Endothelial cell of umbilical vein (primary cell): Measurements from ENCODE around the gene SYNM. TPM values are rescaled to one million over a fixed set of nuclear protein-coding genes. Genes with fewer than 3 reads are reported as not detected.

Experiments
- BruUV-seq: library from RNA; stranded (reverse); fragments of 400-500 nt; replicated peaks from 2 replicates; lab custom pipeline; 2021; lab: Mats Ljungman, UMichigan
- CTCF ChIA-PET: fragments of 300-600, 350-600 bp; sonication (Branson Sonifier 250); formaldehyde crosslinking; loops from one replicate; lab custom pipeline; 2021; ENCODE audit warnings: antibody characterized with exemption, inconsistent platforms; lab: Charles Lee
- POLR2A ChIA-PET: fragments of 300-600, 350-600 bp; sonication (Branson Sonifier 250); formaldehyde crosslinking; loops from one replicate; lab custom pipeline; 2021; ENCODE audit warnings: antibody characterized with exemption, inconsistent platforms; lab: Charles Lee
- DNase-seq: peaks from one replicate; pipeline ENCODE4 v3.0.0-alpha.2; 2011; ENCODE audit warnings: low read depth, low spot score
- FAIRE-seq: peaks from 2 replicates; lab custom pipeline; 2011; peaks lifted over from hg19 to GRCh38; lab: Jason Lieb, UNC
- H2AFZ ChIP-seq: 2 replicates; pipeline ENCODE4 v1.6.0; 2012; ENCODE audit warnings: low read depth, low read length, control low read depth, inconsistent platforms
- H3K27ac ChIP-seq: 2 replicates; pipeline ENCODE4 v1.5.1; 2011; ENCODE audit warnings: low read depth, mild to moderate bottlenecking, control low read depth, low read length, moderate library complexity; ENCODE audit not compliant: insufficient read depth
- H3K27me3 ChIP-seq, 2 experiments: 2 replicates each; pipeline versions ENCODE4 v1.6.0 to v1.6.1; 2011; ENCODE audit warnings: low read length in 2 of 2, mixed read lengths in 1 of 2; ENCODE audit not compliant: control insufficient read depth in 2 of 2, insufficient read depth in 2 of 2
- H3K36me3 ChIP-seq, 2 experiments: 2 replicates in 1 of 2; 3 replicates in 1 of 2; pipeline ENCODE4 v1.5.1; 2011; ENCODE audit warnings: low read length in 2 of 2, mild to moderate bottlenecking in 1 of 2, moderate library complexity in 1 of 2; ENCODE audit not compliant: control insufficient read depth in 2 of 2, insufficient read depth in 2 of 2; ENCODE audit errors: extremely low read depth in 1 of 2
- H3K4me1 ChIP-seq: 3 replicates; pipeline ENCODE4 v1.5.1; 2011; ENCODE audit warnings: mild to moderate bottlenecking, low read length; ENCODE audit not compliant: control insufficient read depth, insufficient read depth; ENCODE audit errors: extremely low read depth
- H3K4me2 ChIP-seq: 2 replicates; pipeline ENCODE4 v1.6.1; 2011; ENCODE audit warnings: low read length, control low read depth, mixed read lengths; ENCODE audit not compliant: insufficient read depth
- H3K4me3 ChIP-seq, 3 experiments: fragments of 200-600 bp in 1 of 3; sonication (generic), shearing (Covaris generic) in 1 of 3; replicated peaks in 1 of 3; 2 replicates each; pipeline ENCODE4 v1.5.1; 2011 to 2016; ENCODE audit warnings: control low read depth in 3 of 3, low read length in 3 of 3, mild to moderate bottlenecking in 2 of 3, inconsistent platforms in 1 of 3, low read depth in 1 of 3, moderate library complexity in 1 of 3; ENCODE audit not compliant: insufficient read depth in 1 of 3
- H3K79me2 ChIP-seq: 2 replicates; pipeline ENCODE4 v1.6.0; 2012; ENCODE audit warnings: low read length, inconsistent platforms; ENCODE audit not compliant: control insufficient read depth, insufficient read depth
- H3K9ac ChIP-seq: replicated peaks from 2 replicates; pipeline ENCODE3; 2011; ENCODE audit warnings: low read length, control low read depth; ENCODE audit not compliant: insufficient read depth; ENCODE audit errors: extremely low read depth
- H3K9me1 ChIP-seq: replicated peaks from 3 replicates; pipeline ENCODE4 v1.6.0; 2011; ENCODE audit warnings: mild to moderate bottlenecking, low read length; ENCODE audit not compliant: control insufficient read depth, insufficient read depth; ENCODE audit errors: extremely low read depth
- H3K9me3 ChIP-seq: replicated peaks from 2 replicates; pipeline ENCODE4 v1.5.1; 2012; ENCODE audit warnings: low read length, inconsistent platforms; ENCODE audit not compliant: control insufficient read depth, insufficient read depth
- H4K20me1 ChIP-seq: replicated peaks from 2 replicates; pipeline ENCODE3; 2011; ENCODE audit warnings: mild to moderate bottlenecking, low read length; ENCODE audit not compliant: control insufficient read depth, insufficient read depth; ENCODE audit errors: extremely low read depth
- CTCF ChIP-seq, 2 donors: IDR thresholded peaks; 1 replicate in 1 of 2; 2 replicates in 1 of 2; pipeline ENCODE4 v1.5.1; 2011; ENCODE audit warnings: low read length in 2 of 2, mild to moderate bottlenecking in 2 of 2, moderate library complexity in 2 of 2, control low read depth in 1 of 2, inconsistent platforms in 1 of 2, low read depth in 1 of 2; ENCODE audit not compliant: insufficient read depth in 1 of 2; ENCODE audit errors: extremely low read depth in 1 of 2
- EZH2 ChIP-seq: IDR thresholded peaks from 2 replicates; pipeline ENCODE4 v1.6.1; 2012; ENCODE audit warnings: borderline replicate concordance, low read depth, mild to moderate bottlenecking, moderate library complexity, low read length, inconsistent platforms; ENCODE audit not compliant: severe bottlenecking
- FOS ChIP-seq: IDR thresholded peaks from 2 replicates; pipeline ENCODE4 v1.6.1; 2011; ENCODE audit warnings: mild to moderate bottlenecking, low read length, moderate library complexity, borderline replicate concordance; ENCODE audit not compliant: insufficient read depth
- GATA2 ChIP-seq: IDR thresholded peaks from 2 replicates; pipeline ENCODE4 v1.7.0; 2011; ENCODE audit warnings: low read depth, mild to moderate bottlenecking, moderate library complexity, mixed read lengths, low read length; ENCODE audit not compliant: insufficient read length, insufficient read depth
- JUN ChIP-seq: IDR thresholded peaks from 2 replicates; pipeline ENCODE4 v1.6.1; 2011; ENCODE audit warnings: borderline replicate concordance, low read depth; ENCODE audit not compliant: insufficient read length, insufficient read depth
- MAX ChIP-seq: IDR thresholded peaks from 2 replicates; pipeline ENCODE4 v1.6.1; 2011; ENCODE audit not compliant: insufficient read depth, insufficient read length
- MYC ChIP-seq: IDR thresholded peaks from one replicate; pipeline ENCODE4 v1.6.1; 2011; ENCODE audit warnings: mild to moderate bottlenecking, low read depth, low read length
- POLR2A ChIP-seq: IDR thresholded peaks from 2 replicates; pipeline ENCODE4 v1.6.1; 2012; ENCODE audit warnings: low read depth, mild to moderate bottlenecking, control low read depth, low read length
- POLR2AphosphoS5 ChIP-seq: IDR thresholded peaks from 2 replicates; pipeline ENCODE4 v1.6.1; 2012; ENCODE audit warnings: low read depth, mild to moderate bottlenecking, control low read depth, low read length, moderate library complexity; ENCODE audit not compliant: insufficient read depth
- dilution Hi-C: fragments of 300-500 bp; cut with MboI; formaldehyde crosslinking; loops from one replicate; pipeline ENCODE4 v1.15.0; 2019; ENCODE audit warnings: low sequenced_read_pairs; ENCODE audit not compliant: extremely low pct_ligation_motif_present
- intact Hi-C: fragments of 100-400 bp; cut with micrococcal nuclease; formaldehyde crosslinking; loops from one replicate; pipeline ENCODE4 v1.10.0; 2022
- polyA plus RNA-seq, 4 experiments: library from polyadenylated mRNA; depleted of rRNA in 3 of 4; stranded (reverse) in 3 of 4; unstranded in 1 of 4; fragments of >200 nt; gene quantifications; 2 replicates each; pipeline versions ENCODE4 v1.2.1 to v1.2.3, GENCODE V29; 2011 to 2012; ENCODE audit warnings: missing spikeins in 1 of 4
- total RNA-seq: library from RNA; stranded (reverse); gene quantifications from 2 replicates; pipeline ENCODE4 v1.2.3, GENCODE V29; 2021

The SYNM gene
- total and polyA plus RNA-seq, 2 donors (not counting 3 experiments of a cell fraction or from before 2014, with no cell fraction given) = 3.7 to 10.2 TPM

- H3K4me2 ChIP-seq = no peak overlapping the region
- POLR2A ChIA-PET = interaction anchor here (0.5 kb wide), 1 partner anchor 55 kb away, joined by 3 read pairs; no protein-coding TSS in a partner anchor
Observed at GRCh38 chr15:99073008-99073717, 31.7 kb upstream of the SYNM start.

More at GRCh38 chr15:99073008-99073717, 31.7 kb upstream of the SYNM start:
- no peaks in the 10 kb centered on the region for H3K79me2 ChIP-seq
- TF ChIP-seq FOS (no peak), POLR2A (no peak), POLR2AphosphoS5 (no peak), JUN (no peak), MYC (no peak), EZH2 (no peak), GATA2 (no peak), MAX (no peak), CTCF (IDR thresholded peaks at IDR 0.05; ENCODE audit: extremely low read depth in 1 of 2, insufficient read depth in 1 of 2, low read depth in 1 of 2, low read length in 2 of 2) (no peak)
- no peak overlapping the region for H3K4me3 ChIP-seq
- H4K20me1 ChIP-seq = no peaks in the 10 kb centered on the region
- no peak overlapping the region for H3K27ac ChIP-seq
- BruUV-seq = no TSS peak
- H3K9ac ChIP-seq = no peak overlapping the region
- FAIRE-seq (no peak), DNase-seq (no peak)
- H3K4me1 ChIP-seq = peaks cover 2% of the 10 kb centered on the region
- intact Hi-C loops (no loop called here), dilution Hi-C loops (no loop called here)
- H2AFZ ChIP-seq = no peak overlapping the region
- no peaks in the 10 kb centered on the region for H3K9me3 ChIP-seq
- CTCF ChIA-PET = interaction anchor here (0.6 to 7.9 kb wide), 4 partner anchors 15 to 553 kb away, joined by 3 to 170 read pairs (median 42); no protein-coding TSS in a partner anchor
- peaks cover 0 to 1% of the 10 kb centered on the region in 2 experiments for H3K27me3 ChIP-seq
- H3K9me1 ChIP-seq = no peaks in the 10 kb centered on the region
- no peaks in the 10 kb centered on the region for H3K36me3 ChIP-seq
